ENCODE results near the gene ZNF814.
A peak's percentile ranks its signal among the peaks of the same experiment; 100 is the strongest.
"Not testable (repeated sequence)": the region's sequence is repeated elsewhere in the genome, so short reads cannot be mapped to it uniquely, and the experiment has no call there.

ZNF814 gene

DNA sequence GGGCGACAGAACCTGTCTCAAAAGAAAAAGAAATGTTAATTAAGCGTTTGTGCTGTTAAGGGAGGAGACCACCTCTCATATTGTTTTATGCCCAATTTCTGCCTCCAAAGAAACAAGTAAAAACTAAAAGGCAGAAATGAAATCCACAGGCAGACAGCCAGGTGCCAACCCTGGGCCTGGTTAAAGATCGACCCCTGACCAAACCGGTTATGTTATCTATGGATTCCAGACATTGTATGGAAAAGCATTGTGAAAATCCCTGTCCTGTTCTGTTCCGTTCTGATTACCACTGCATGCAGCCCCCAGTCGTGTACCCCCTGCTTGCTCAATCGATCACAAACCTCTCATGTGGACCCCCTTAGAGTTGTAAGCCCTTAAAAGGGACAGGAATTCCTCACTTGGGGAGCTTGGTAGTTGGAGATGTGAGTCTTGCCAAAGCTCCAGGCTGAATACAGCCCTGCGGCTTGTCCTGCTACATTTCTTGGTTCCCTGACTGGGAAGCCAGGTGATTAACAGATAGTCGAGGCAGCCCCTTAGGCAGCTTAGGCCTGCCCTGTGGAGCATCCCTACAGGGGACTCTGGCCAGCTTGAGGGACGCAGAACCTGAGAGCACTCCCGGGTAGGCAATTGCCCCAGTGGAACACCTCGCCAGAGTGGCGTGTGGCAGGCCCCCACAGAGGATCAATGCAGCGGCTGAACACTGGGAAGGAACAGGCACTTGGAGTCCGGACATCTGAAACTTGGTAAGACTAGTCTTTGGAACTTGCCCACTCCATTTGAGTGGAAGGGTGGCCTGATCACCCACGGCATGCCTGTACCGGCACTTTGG is 73.4 kb downstream of the ZNF814 start:
- DNase-seq = no peak

GRCh38 chr19:57814505-57815246 is 74.2 kb downstream of the ZNF814 start, which contains the start of gene ZNF552:
Gene ZNF552 (minus strand): TSS chr19:57814913. CDS start chr19:57814743, 170 bp downstream.
- DNase-seq = peak; percentile 90

GRCh38 chr19:57813919-57814504 is 74.8 kb downstream of the ZNF814 start:
- no peak for DNase-seq

GRCh38 chr19:57812975-57813820 is 75.6 kb downstream of the ZNF814 start:
- DNase-seq = not testable (repeated sequence)

GRCh38 chr19:57812226-57812625 is 76.6 kb downstream of the ZNF814 start:
- no peak for DNase-seq

DNA sequence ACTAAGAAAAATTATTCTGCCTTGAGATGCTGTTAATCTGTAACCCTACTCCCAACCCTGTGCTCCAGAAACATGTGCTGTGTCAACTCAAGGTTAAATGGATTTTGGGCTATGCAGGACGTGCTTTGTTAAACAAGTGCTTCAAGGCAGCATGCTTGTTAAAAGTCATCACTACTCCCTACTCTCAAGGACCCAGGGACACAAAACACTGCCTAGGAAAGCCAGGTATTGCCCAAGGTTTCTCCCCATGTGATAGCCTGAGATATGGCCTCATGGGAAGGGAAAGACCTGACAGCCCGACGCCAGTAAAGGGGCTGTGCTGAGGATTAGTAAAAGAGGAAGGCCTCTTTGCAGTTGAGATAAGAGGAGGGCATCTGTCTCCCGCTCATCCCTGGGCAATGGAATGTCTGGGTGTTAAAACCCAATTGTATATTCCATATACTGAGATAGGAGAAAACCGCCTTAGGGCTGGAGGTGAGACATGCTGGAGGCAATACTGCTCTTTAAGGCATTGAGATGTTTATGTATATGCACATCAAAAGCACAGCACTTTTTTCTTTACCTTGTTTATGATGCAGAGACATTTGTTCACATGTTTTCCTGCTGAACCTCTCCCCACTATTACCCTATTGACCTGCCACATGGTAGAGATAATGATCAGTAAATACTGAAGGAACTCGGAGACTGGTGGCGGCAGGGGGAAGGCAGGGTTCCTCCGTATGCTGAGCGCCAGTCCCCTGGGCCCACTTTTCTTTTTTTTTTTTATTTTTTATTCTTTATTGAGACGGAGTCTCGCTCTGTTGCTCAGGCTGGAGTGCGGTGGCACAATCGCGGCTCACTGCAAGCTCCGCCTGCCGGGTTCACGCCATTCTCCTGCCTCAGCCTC is 78.2 kb downstream of the ZNF814 start:
- not testable (repeated sequence) for DNase-seq

DNA sequence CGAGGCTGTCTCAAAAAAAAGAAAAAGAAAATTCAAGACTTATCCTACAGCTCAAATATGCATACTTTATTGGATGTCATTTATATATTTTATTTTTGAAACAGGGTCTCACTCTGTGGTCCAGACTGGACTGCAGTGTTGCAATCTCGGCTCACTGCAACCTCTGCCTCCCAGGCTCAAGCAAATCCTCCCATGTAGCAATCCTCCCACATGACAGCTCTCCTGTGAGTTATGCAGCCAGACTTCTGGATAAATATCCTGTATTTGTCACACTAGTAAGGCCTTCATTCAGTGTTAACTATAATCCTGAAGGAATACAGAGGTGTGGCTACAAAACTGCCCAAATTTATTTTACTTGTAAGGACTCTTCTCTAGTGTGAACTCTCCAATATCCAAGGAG is 81.3 kb downstream of the ZNF814 start:
- DNase-seq = no peak

DNA sequence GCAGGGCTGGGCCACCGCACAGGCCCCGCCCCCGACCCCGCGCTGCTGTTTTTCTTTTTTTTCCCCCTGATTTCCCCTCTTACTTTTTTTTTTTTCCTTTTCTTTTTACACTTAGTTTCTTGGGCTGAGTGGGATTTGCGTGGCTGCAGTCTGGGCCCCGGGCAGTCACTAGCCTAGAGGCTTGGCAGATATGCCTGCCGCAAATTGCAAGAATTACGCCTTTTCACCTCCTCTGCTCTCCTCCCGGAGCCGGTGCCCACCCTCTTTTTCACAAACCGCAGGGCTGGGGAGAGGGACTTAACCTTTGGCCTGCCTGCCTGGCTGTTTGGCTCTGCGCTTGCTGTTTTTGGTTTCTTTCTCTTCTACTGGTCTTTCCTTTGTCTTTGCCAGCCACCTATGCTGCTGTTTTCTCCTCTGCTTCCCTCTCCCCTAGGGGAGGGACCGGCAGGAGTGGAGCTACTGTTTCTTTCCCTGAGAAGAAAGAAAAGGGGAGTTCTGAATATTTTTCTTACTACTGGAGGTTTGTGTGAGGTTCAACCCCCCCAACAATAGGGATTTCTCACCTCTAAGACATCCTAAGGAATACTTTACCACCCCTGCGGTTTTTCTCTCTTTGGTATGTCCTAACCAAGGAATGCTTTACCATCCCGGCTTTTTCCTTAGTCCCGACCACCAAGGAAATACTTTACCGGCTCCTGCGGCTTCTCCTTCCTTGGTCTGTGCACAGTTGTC is 85.1 kb downstream of the ZNF814 start:
- DNase-seq = no peak

- no peak for DNase-seq
Measured at GRCh38 chr19:57803265-57803593, 85.6 kb downstream of the ZNF814 start.

DNA sequence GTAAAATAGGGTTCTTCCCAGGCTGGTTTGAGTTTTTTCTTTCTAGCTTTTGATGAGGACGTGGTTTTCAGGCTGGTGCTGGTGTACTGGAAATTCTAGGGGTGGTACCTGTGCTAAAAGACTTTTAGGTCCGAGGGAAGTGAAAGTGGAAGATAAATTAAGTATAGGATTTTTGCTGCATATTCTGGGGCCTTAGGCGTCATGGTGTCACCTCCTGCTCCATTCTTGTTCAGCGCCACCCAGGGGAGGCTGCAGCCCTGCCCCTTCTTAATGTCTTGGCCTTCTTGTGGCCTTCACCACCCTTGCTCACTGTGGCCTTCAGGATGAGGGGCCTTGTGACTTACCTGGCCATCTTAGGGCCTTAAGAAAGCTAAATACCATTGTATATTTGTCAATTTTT is 86.6 kb downstream of the ZNF814 start:
- no peak for DNase-seq

DNA sequence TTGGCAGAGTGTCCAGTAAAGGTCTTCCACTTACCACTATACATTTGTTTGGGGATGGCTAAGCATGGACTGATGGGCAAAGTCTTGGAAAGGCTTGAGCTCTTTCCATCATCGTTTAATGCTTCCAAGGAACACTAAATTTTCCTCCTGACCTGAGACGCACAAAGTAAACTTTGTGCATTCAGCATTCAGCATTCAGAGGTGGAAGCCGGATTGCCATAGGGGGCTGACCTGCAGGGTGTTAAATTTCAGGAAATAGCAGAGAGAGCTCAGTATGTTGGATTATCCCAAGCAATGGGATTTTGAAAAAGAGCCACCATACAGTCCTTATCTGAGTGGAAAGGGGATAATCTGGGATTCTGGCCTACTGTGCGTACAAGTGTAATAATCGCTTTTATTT is 88.1 kb downstream of the ZNF814 start:
- no peak for DNase-seq
